PC-3 (cell line): ENCODE data around the gene COL2A1.

Source experiments
- CTCF ChIP-seq: fragments of 300-600 bp; sonication (generic); conservative IDR thresholded peaks from 2 replicates; pipeline ENCODE4 v1.5.1; 2017; ENCODE audit warnings: antibody characterized with exemption, low read depth, mild to moderate bottlenecking, low read length
- EZH2 ChIP-seq: fragments of 300-600 bp; sonication (generic); IDR thresholded peaks from one replicate; pipeline ENCODE4 v1.6.1; 2017; ENCODE audit warnings: antibody characterized with exemption, mild to moderate bottlenecking, low read length; ENCODE audit not compliant: unreplicated experiment

- TF ChIP-seq CTCF (no peak), EZH2 (no peak)
Measured at GRCh38 chr12:48000878-48001504, 3.3 kb downstream of the COL2A1 start.
